ENCODE data around the gene PDE12. TPM values are rescaled to one million over a fixed set of nuclear protein-coding genes. Genes with fewer than 3 reads are reported as not detected.
A peak's percentile ranks its signal among the peaks of the same experiment; 100 is the strongest.

Gene PDE12
- total RNA-seq, 1 donor from 2014 or later = 20.4 TPM

DNA sequence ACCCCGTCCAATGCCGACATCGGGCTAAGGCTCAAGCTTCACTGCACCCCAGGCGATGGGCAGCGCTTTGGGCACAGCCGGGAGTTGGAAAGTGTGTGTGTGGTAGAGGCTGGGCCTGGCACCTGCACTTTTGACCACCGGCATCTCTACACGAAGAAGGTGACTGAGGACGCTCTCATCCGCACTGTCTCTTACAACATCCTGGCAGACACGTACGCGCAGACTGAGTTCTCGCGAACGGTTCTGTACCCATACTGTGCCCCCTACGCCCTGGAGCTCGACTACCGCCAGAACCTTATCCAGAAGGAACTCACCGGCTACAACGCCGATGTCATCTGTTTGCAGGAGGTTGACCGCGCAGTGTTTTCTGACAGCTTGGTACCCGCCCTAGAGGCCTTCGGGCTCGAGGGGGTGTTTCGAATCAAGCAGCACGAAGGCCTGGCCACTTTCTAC is 1.0 kb downstream of the PDE12 start:
- no peaks in the 10 kb centered on the region for H3K9me3 ChIP-seq
- peak overlapping the region; percentile 96 for H3K4me3 ChIP-seq
- H3K36me3 ChIP-seq = peaks cover 36% of the 10 kb centered on the region
- peak overlapping the region; percentile 97 for H3K27ac ChIP-seq
- TF ChIP-seq, protein P1, sequence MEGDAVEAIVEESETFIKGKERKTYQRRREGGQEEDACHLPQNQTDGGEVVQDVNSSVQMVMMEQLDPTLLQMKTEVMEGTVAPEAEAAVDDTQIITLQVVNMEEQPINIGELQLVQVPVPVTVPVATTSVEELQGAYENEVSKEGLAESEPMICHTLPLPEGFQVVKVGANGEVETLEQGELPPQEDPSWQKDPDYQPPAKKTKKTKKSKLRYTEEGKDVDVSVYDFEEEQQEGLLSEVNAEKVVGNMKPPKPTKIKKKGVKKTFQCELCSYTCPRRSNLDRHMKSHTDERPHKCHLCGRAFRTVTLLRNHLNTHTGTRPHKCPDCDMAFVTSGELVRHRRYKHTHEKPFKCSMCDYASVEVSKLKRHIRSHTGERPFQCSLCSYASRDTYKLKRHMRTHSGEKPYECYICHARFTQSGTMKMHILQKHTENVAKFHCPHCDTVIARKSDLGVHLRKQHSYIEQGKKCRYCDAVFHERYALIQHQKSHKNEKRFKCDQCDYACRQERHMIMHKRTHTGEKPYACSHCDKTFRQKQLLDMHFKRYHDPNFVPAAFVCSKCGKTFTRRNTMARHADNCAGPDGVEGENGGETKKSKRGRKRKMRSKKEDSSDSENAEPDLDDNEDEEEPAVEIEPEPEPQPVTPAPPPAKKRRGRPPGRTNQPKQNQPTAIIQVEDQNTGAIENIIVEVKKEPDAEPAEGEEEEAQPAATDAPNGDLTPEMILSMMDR (IDR thresholded peaks at IDR 0.05) = no peak
- intact Hi-C loops (cut with DNase I) = no loop called here
- DNase-seq = no peak
- peak; percentile 7 for ATAC-seq
- peaks cover 26% of the 10 kb centered on the region for H3K4me1 ChIP-seq
- H3K27me3 ChIP-seq = no peaks in the 10 kb centered on the region

DNA sequence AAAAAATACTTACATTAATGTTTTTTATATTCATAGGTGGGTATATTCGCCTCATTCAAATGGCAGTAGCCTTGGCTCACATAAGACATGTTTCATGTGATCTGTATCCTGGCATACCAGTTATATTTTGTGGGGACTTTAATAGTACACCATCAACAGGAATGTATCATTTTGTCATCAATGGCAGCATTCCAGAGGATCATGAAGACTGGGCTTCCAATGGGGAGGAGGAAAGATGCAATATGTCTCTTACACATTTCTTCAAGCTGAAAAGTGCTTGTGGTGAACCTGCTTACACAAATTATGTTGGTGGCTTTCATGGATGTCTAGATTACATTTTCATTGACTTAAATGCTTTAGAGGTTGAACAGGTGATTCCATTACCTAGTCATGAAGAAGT is 3.5 kb downstream of the PDE12 start:
- intact Hi-C loops (cut with DNase I) = no loop called here
- no peak overlapping the region for H3K4me3 ChIP-seq

DNA sequence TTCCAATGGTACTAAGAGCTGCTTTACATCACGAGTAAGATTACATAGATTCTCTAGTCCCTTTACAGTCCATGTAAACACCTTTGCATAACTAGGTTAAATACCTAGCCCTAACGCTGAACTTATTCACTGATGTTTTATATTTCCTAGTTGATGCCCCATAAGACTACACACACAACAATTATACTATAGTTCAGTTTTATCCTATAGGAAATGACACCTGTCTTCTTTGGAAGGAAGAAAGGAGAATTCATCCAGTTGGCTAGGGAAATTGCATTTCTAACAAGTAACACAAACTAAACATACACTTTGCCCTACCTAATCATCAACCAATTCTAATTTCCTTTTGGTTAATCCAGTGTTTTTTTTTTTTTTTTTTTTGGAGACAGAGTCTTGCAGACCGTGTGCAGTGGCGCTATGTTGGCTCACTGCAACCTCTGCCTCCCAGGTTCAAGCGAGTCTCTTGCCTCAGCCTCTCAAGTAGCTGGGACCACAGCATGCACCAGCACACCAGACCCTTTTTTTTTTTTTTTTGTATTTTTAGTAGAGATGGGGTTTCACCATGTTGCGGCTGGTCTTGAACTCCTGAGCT is 13.9 kb downstream of the PDE12 start:
- no peaks in the 10 kb centered on the region for H3K4me1 ChIP-seq
- no peak overlapping the region for H3K27ac ChIP-seq
- intact Hi-C loops (cut with DNase I) = no loop called here
- H3K36me3 ChIP-seq = peaks cover 87% of the 10 kb centered on the region
- H3K27me3 ChIP-seq = no peaks in the 10 kb centered on the region
- H3K4me3 ChIP-seq = no peak overlapping the region
- ATAC-seq (no peak), DNase-seq (no peak)
- H3K9me3 ChIP-seq = no peaks in the 10 kb centered on the region
- TF ChIP-seq, protein P1 (IDR thresholded peaks at IDR 0.05) = no peak

More for the DNA sequence above, 3.5 kb downstream of the PDE12 start:
- Histone ChIP-seq H3K9me3 (no peaks in the 10 kb centered on the region), H3K36me3 (peaks cover 41% of the 10 kb centered on the region), H3K27ac (no peak overlapping the region), H3K27me3 (no peaks in the 10 kb centered on the region), H3K4me1 (peaks cover 26% of the 10 kb centered on the region)
- TF ChIP-seq, protein P1 (IDR thresholded peaks at IDR 0.05) = no peak
- DNase-seq (no peak), ATAC-seq (no peak)

DNA sequence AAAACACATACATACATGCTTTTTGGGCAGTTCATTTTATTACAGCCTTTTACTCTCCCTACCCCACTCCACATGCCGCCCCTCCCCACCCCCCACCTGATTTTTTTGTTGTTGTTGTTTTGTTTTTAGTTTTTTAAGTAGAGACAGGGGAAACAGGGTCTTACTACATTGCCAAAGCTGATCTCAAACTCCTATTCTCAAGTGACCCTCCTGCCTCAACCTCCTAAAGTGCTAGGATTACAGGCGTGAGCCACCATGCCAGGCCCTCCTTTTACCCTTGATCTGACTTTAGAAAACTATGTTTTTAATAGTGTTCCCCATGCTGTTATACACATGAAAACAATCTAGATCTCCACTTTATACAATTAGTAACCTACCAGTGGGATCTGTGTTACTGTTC is 14.8 kb downstream of the PDE12 start:
- Histone ChIP-seq H3K4me3 (no peak overlapping the region), H3K27me3 (no peaks in the 10 kb centered on the region), H3K27ac (no peak overlapping the region), H3K4me1 (peaks cover 2% of the 10 kb centered on the region), H3K36me3 (peaks cover 87% of the 10 kb centered on the region), H3K9me3 (no peaks in the 10 kb centered on the region)
- DNase-seq (no peak), ATAC-seq (no peak)
- TF ChIP-seq, protein P1 (IDR thresholded peaks at IDR 0.05) = no peak
- intact Hi-C loops (cut with DNase I) = no loop called here

DNA sequence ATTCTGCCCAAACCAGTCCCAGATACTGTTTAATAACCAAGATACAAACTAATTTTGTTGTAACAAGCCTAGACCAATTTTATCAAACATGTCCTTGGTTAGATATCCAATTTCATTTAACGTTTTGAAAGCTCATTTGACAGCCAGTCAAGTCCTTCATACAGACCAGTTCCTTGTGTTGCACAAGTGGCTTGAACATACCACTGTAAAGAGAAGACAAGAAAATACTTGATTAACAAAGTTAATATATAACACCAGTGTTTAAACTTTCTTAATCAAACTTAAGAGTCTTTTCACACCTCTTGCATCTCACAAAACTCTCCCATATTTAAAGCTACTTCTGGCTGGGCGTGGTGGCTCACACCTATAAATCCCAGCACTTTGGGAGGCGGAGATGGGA is 16.0 kb downstream of the PDE12 start:
- H3K4me3 ChIP-seq = no peak overlapping the region
- DNase-seq (no peak), ATAC-seq (peak; percentile 58)
- peaks cover 82% of the 10 kb centered on the region for H3K36me3 ChIP-seq
- intact Hi-C loops (cut with DNase I) = no loop called here
- no peak overlapping the region for H3K27ac ChIP-seq
- TF ChIP-seq, protein P1 (IDR thresholded peaks at IDR 0.05) = no peak
- no peaks in the 10 kb centered on the region for H3K27me3 ChIP-seq
- no peaks in the 10 kb centered on the region for H3K9me3 ChIP-seq
- peaks cover 13% of the 10 kb centered on the region for H3K4me1 ChIP-seq

Data from upper lobe of right lung (tissue), 1 donor.